ENCODE data around the gene KRT32. TPM values are rescaled to one million over a fixed set of nuclear protein-coding genes. Genes with fewer than 3 reads are reported as not detected.

KRT32 gene
- total RNA-seq, 1 experiment from 2014 or later, result 0.42 TPM

GRCh38 chr17:41486809-41487530 lies 19.8 kb upstream of the KRT32 start:
- CTCF ChIA-PET, result interaction anchor here (0.9 to 1.3 kb wide), 2 partner anchors 62 to 176 kb away, joined by 4 to 8 read pairs; no protein-coding TSS in a partner anchor

More at GRCh38 chr17:41486809-41487530, 19.8 kb upstream of the KRT32 start:
- RAD21 ChIA-PET (ENCODE audit: low non-redundant PET in 1 of 2, low total read pairs in 2 of 2, uncharacterized antibody in 2 of 2, unreplicated experiment in 2 of 2), result interaction anchor here in 1 of 2 experiments (0.6 kb wide), 1 partner anchor 580 kb away, joined by 4 read pairs; no protein-coding TSS in a partner anchor
- no peaks in the 10 kb centered on the region for H3K9me2 ChIP-seq (ENCODE audit: insufficient read depth)
- TF ChIP-seq RAD21 (IDR thresholded peaks at IDR 0.05; ENCODE audit: low read depth) (0 out of 2 replicates have a peak, but pooled peaks have one; percentile 9), MAX (IDR thresholded peaks at IDR 0.05) (no peak), CTCF (IDR thresholded peaks at IDR 0.05 in 2 of 3, conservative IDR thresholded peaks at IDR 0.05 in 1 of 3; ENCODE audit: borderline replicate concordance in 1 of 3, insufficient read depth in 1 of 3, low read depth in 2 of 3, low read length in 2 of 3) (peak in 2 of 3 experiments; percentile 46 to 57; a peak in 4 of 6 replicates), ZBTB33 (IDR thresholded peaks at IDR 0.05; ENCODE audit: extremely low read depth, insufficient replicate concordance, low read length) (no peak), SP1 (IDR thresholded peaks at IDR 0.05; ENCODE audit: low read depth) (no peak), SRF (IDR thresholded peaks at IDR 0.05; ENCODE audit: low read depth) (no peak), EZH2phosphoT487 (IDR thresholded peaks at IDR 0.05; ENCODE audit: borderline replicate concordance) (no peak), CEBPB (IDR thresholded peaks at IDR 0.05; ENCODE audit: low read depth) (no peak), POLR2AphosphoS5 (IDR thresholded peaks at IDR 0.05; ENCODE audit: low read depth, low read length) (no peak), EGR1 (IDR thresholded peaks at IDR 0.05; ENCODE audit: low read depth) (no peak), JUND (IDR thresholded peaks at IDR 0.05) (no peak), ELF1 (IDR thresholded peaks at IDR 0.05; ENCODE audit: borderline replicate concordance, low read depth) (no peak)
- peaks cover 0 to 4% of the 10 kb centered on the region in 2 experiments; a peak in 2 of 4 replicates for H3K4me1 ChIP-seq (ENCODE audit: control insufficient read depth in 1 of 2, insufficient read depth in 2 of 2, low read length in 2 of 2)
- ATAC-seq (peak; percentile 73), DNase-seq (ENCODE audit: low read depth, low spot score) (no peak)
- no peaks in the 10 kb centered on the region for H3K27me3 ChIP-seq (ENCODE audit: insufficient read depth, low read length)
- no peak overlapping the region for H3K4me2 ChIP-seq (ENCODE audit: low read length)
- H3K9ac ChIP-seq (ENCODE audit: low read length), result no peak overlapping the region
- no peaks in the 10 kb centered on the region for H3K36me3 ChIP-seq (ENCODE audit: control insufficient read depth in 1 of 2, insufficient read depth in 2 of 2, low read length in 2 of 2)
- intact Hi-C loops (cut with micrococcal nuclease), result no loop called here
- H3K27ac ChIP-seq (ENCODE audit: low read depth, low read length), result no peak overlapping the region
- no peaks in the 10 kb centered on the region for H3K79me2 ChIP-seq (ENCODE audit: insufficient read depth, low read length)
- no TSS peak for BruUV-seq (replicated peaks)
- no peaks in the 10 kb centered on the region for H4K20me1 ChIP-seq (ENCODE audit: insufficient read depth)
- H2AFZ ChIP-seq (ENCODE audit: low read depth, low read length, poor library complexity, severe bottlenecking), result no peak overlapping the region
- H3K4me3 ChIP-seq (replicated peaks in 1 of 2; ENCODE audit: low read depth in 1 of 2, low read length in 2 of 2), result no peak overlapping the region
- POLR2A ChIA-PET, result no interaction called here
- H3K9me3 ChIP-seq (ENCODE audit: control insufficient read depth in 1 of 2, insufficient read depth in 1 of 2, low read depth in 1 of 2, low read length in 2 of 2), result no peaks in the 10 kb centered on the region
